IPS-18c (cell line): ENCODE measurements around the gene GPR39.

Source experiments
- H3K4me3 ChIP-seq: 2 replicates; pipeline ENCODE4 v1.7.0; 2013; ENCODE audit warnings: low read depth, mild to moderate bottlenecking, low read length, moderate library complexity; ENCODE audit not compliant: insufficient read depth
- H3K9me3 ChIP-seq: one replicate; pipeline ENCODE4 v1.6.1; 2013; ENCODE audit warnings: mild to moderate bottlenecking, low read length, moderate library complexity; ENCODE audit not compliant: control insufficient read depth, insufficient read depth

GPR39 gene

GRCh38 chr2:132656266-132656975, 239.8 kb downstream of the GPR39 start:
- Histone ChIP-seq H3K9me3 (no peaks in the 10 kb centered on the region), H3K4me3 (no peak overlapping the region)

DNA sequence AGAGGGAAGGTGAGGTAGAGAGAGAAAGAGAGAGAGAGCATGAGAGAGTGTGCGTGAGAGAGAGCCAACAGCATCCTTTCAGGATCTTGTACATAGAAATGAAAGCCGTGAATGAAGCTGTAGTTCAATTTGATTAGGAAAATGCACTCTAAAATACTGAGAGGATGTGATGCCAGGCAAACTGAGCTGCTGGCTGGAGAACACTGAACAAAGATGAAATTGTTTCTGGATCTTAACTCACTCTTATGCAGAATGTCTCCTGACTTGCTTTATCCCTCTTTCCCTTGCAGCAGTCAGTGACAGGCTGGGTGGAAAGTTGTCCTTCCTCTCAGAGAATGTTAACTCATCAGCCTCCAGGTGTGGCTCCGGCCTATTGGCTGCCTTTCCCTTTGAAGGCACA, 242.7 kb downstream of the GPR39 start:
- no peak overlapping the region for H3K4me3 ChIP-seq
- no peaks in the 10 kb centered on the region for H3K9me3 ChIP-seq

DNA sequence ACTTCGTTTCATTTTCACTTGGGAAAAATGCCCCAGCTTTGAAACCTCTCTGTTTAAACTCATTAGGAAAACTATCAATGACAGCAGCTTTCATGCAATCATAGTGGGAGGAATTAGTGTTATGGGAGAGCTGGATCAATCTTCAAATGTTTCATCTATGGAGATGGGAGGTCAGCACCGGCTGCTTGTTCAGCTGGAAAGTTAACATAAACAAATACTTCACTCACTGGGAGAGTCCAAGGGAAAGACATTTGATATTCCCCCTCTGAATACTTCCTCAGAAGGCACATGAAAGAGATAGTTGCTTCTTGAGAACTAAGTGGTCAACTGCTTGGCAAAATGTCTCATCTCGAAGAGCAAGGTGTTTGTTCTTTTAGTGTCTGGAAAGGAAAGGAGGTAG, 246.1 kb downstream of the GPR39 start:
- H3K4me3 ChIP-seq: no peak overlapping the region
- H3K9me3 ChIP-seq: no peaks in the 10 kb centered on the region

DNA sequence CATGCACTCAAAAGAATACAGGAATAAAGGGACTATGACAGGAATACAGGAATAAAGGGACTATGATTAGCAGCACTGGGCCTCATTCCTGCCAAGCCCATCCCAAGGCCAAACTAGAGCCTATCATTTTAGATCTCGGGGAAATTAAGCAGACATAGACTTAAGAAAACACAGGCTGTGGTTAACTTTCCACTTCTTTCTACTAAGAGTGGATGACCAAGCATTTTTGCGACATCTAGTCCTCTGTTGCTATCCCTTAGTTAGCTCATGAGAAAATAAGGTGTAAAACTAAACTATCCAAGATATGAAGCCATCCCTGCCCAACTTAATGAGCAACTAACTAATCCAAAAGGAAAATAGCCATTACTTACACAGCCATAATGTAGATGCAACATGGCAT, 247.5 kb downstream of the GPR39 start:
- H3K4me3 ChIP-seq: no peak overlapping the region
- H3K9me3 ChIP-seq: peaks cover 3% of the 10 kb centered on the region

GRCh38 chr2:132665401-132666140, 249.0 kb downstream of the GPR39 start:
- Histone ChIP-seq H3K9me3 (peaks cover 5% of the 10 kb centered on the region), H3K4me3 (no peak overlapping the region)

GRCh38 chr2:132667706-132668105, 251.1 kb downstream of the GPR39 start:
- Histone ChIP-seq H3K9me3 (peaks cover 7% of the 10 kb centered on the region), H3K4me3 (no peak overlapping the region)

DNA sequence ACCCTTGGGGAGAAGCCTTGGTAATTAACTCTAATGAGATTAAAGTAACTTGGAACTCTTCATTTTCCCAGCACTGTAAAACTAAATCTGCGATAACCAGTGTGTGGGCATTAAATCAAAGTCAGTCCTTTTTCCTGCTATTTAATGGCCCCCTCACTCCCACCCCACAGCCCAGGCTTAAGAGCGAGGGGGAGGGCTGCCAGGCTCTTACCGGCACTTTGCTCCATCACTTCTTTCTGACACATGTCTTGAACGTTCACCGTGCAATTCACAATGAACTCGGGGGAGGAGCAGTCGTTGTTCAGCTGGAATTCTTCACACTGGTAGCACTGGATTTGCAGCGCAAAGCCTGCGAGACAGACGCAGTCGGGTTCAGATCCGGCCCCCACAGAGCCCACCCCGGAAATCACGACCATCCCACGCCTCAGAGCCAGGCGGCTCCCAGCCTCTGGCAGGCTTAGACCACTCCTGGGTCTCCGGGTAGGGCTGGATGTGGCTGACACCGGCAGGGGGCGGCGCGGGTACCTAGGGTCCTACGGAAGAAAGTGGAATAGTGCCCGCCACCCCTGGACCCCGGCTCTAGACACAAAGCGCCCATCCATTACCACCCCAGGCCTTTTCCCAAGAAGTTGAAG, 251.7 kb downstream of the GPR39 start:
- Histone ChIP-seq H3K9me3 (peaks cover 7% of the 10 kb centered on the region), H3K4me3 (peak overlapping the region; percentile 57)

GRCh38 chr2:132668987-132669907, 252.6 kb downstream of the GPR39 start:
- peak overlapping the region; percentile 57 for H3K4me3 ChIP-seq
- H3K9me3 ChIP-seq: peaks cover 7% of the 10 kb centered on the region

GRCh38 chr2:132669908-132670495, 253.4 kb downstream of the GPR39 start, which contains the start of gene LYPD1:
Gene LYPD1, minus strand, starts transcription at chr2:132670205. Its CDS starts 273 bp downstream, at chr2:132669932.
- peaks cover 7% of the 10 kb centered on the region for H3K9me3 ChIP-seq
- H3K4me3 ChIP-seq: peak within 1 kb of the TSS; percentile 57

GRCh38 chr2:132670496-132671150, 254.0 kb downstream of the GPR39 start:
- peak overlapping the region; percentile 57 for H3K4me3 ChIP-seq
- H3K9me3 ChIP-seq: peaks cover 7% of the 10 kb centered on the region

DNA sequence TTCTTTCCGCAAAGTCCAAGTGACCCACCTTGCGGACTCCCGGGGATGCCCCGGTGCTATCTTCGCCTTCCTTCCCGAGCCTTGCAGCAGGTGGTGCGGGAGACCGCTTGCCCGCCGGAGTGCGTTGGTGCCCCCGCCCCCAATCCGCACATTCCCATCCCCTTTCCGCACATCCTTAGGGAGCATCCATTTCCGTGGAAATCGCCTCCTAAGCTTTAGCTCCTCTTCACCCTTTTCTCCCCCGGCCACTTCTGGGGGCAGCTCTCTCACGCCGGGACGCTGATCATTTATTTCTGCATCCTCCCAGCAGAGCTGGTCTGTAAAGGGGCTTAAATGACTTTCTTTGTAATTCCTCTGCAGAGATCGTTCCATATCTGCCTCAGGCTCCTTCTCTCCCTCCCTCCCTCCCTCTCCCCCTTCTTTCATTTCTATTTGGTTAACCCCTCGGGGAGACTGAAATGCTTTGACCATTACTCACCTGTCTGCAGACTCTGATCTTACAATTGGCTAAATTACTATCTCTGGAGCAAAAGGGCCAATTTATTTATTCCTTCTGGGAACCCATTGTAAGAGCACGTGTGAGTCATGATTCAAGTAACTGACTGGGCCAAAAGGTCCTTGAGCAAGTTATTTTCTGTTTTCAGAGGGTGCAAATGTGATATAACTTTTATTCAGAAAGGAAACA, 254.7 kb downstream of the GPR39 start:
- peak overlapping the region; percentile 57 for H3K4me3 ChIP-seq
- H3K9me3 ChIP-seq: peaks cover 7% of the 10 kb centered on the region

DNA sequence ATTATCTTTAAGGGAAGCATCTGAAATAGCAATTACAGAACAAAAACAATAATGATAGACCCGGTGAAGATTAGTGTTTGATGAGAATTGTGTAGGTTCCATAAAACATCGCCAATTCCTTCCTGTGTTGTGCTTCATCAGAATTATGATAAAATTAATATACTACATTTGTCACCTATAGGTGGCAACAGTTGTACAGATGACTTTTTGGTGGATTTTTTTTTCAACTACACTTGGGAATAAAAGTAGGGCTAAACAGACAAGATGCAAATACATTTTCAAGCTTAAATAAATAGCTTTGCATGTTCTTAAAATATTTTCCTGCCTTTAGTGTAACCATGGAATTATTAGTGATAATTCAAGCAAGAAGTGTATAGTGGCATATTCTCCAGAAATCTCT, 260.4 kb downstream of the GPR39 start:
- no peak overlapping the region for H3K4me3 ChIP-seq
- no peaks in the 10 kb centered on the region for H3K9me3 ChIP-seq

- Histone ChIP-seq H3K9me3 (no peaks in the 10 kb centered on the region), H3K4me3 (no peak overlapping the region)
Measured at GRCh38 chr2:132677661-132678060, 261.1 kb downstream of the GPR39 start.

DNA sequence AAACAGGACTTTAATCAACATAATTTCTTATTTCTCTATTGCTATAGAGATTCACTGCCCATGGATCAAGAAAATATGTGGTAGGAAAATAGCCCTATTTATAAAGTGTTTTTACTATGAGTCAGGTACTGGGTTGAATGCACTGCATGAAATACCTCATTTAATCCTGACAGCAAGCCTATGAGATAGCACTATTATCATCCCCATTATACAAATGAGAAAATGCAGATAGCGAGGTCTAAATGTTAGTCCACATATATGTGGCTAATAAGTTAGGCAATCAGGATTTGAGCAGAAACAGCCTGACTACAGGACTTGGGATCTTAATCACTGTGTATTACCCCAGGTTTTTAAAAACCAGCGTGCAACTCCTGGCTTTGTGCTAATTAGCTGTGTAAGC, 261.9 kb downstream of the GPR39 start:
- Histone ChIP-seq H3K4me3 (no peak overlapping the region), H3K9me3 (no peaks in the 10 kb centered on the region)

GRCh38 chr2:132680544-132680943, 263.9 kb downstream of the GPR39 start:
- Histone ChIP-seq H3K4me3 (no peak overlapping the region), H3K9me3 (no peaks in the 10 kb centered on the region)

DNA sequence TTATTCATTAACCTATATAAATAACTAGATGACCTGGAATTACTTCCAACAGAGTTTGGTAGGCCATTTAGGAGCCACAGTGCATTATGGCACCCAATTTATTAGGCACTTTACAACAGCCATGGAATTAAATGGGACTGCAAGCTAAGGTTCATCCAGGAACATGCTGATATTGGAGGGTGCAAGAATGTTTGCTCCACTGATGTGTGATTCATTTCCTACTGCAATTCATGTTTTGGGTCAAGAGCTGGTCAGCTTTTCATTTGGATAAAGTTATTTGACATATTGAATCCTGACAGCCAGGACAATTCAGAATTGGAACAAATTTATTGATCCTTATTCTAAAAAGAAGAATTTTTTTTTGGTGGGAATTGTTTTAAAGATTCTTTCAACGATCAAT, 265.2 kb downstream of the GPR39 start:
- Histone ChIP-seq H3K4me3 (no peak overlapping the region), H3K9me3 (no peaks in the 10 kb centered on the region)
